BJ (cell line): ENCODE measurements around the gene MRE11. TPM values are rescaled to one million over a fixed set of nuclear protein-coding genes. Genes with fewer than 3 reads are reported as not detected.

ENCODE experiments used
- CTCF ChIA-PET: fragments of 350-600 bp; formaldehyde crosslinking; extraction: SDS; loops from one replicate; lab custom pipeline; 2021; ENCODE audit warnings: antibody characterized with exemption, inconsistent platforms; lab: Yijun Ruan, JAX
- POLR2A ChIA-PET: fragments of 300-600 bp; sonication (Branson Sonifier 250); formaldehyde crosslinking; extraction: SDS; loops from one replicate; lab custom pipeline; 2021; ENCODE audit warnings: antibody characterized with exemption; lab: Charles Lee
- DNase-seq: peaks from one replicate; pipeline ENCODE4 v3.0.0-alpha.2; 2011; ENCODE audit warnings: low read depth
- H3K27me3 ChIP-seq: 2 replicates; pipeline ENCODE4 v1.6.0; 2011; ENCODE audit warnings: low read length; ENCODE audit not compliant: control insufficient read depth, insufficient read depth
- H3K36me3 ChIP-seq: 2 replicates; pipeline ENCODE4 v1.5.1; 2011; ENCODE audit warnings: low read length; ENCODE audit not compliant: control insufficient read depth, insufficient read depth
- H3K4me3 ChIP-seq: 2 replicates; pipeline ENCODE4 v1.5.1; 2011; ENCODE audit warnings: low read depth, mild to moderate bottlenecking, control low read depth, low read length
- CTCF ChIP-seq: IDR thresholded peaks from 2 replicates; pipeline ENCODE4 v1.5.1; 2011; ENCODE audit warnings: low read depth, mild to moderate bottlenecking, control low read depth, inconsistent platforms, low read length, moderate library complexity; ENCODE audit not compliant: insufficient read depth
- polyA plus RNA-seq: library from polyadenylated mRNA; depleted of rRNA; stranded (reverse); fragments of >200 nt; gene quantifications from 2 replicates; pipeline ENCODE4 v1.2.3, GENCODE V29; 2011

MRE11 gene
- polyA plus RNA-seq, 1 experiment, result 2.6 TPM

GRCh38 chr11:94526645-94527438 lies 33.2 kb upstream of the MRE11 start:
- CTCF ChIA-PET, result interaction anchor here (0.5 to 1.8 kb wide), 4 partner anchors 10 to 97 kb away, joined by 3 to 6 read pairs (median 4); no protein-coding TSS in a partner anchor
- POLR2A ChIA-PET, result no interaction called here
- Histone ChIP-seq H3K27me3 (no peaks in the 10 kb centered on the region), H3K4me3 (no peak overlapping the region), H3K36me3 (no peaks in the 10 kb centered on the region)
- TF ChIP-seq CTCF, result no peak
- no peak for DNase-seq

GRCh38 chr11:94525546-94526324 lies 32.1 kb upstream of the MRE11 start:
- H3K4me3 ChIP-seq, result no peak overlapping the region
- no peaks in the 10 kb centered on the region for H3K36me3 ChIP-seq
- POLR2A ChIA-PET, result interaction anchor here (0.7 kb wide), 1 partner anchor 97 kb away, joined by 3 read pairs; no protein-coding TSS in a partner anchor
- no peak for DNase-seq
- H3K27me3 ChIP-seq, result no peaks in the 10 kb centered on the region
- TF ChIP-seq CTCF, result no peak
- CTCF ChIA-PET, result interaction anchor here (0.6 to 1.8 kb wide), 4 partner anchors 9 to 98 kb away, joined by 3 to 6 read pairs (median 4); no protein-coding TSS in a partner anchor

- no peaks in the 10 kb centered on the region for H3K36me3 ChIP-seq
- TF ChIP-seq CTCF, result no peak
- POLR2A ChIA-PET, result no interaction called here
- H3K4me3 ChIP-seq, result no peak overlapping the region
- H3K27me3 ChIP-seq, result no peaks in the 10 kb centered on the region
- DNase-seq, result no peak
- CTCF ChIA-PET, result interaction anchor here (1.0 to 3.0 kb wide), 3 partner anchors 10 to 13 kb away, joined by 3 to 9 read pairs (median 4); partner anchors contain the start of gene C11orf97
These were observed 30.7 kb upstream of the MRE11 start for GRCh38 chr11:94524341-94524740.

GRCh38 chr11:94521684-94522083 lies 28.0 kb upstream of the MRE11 start:
- no peak overlapping the region for H3K4me3 ChIP-seq
- ChIA-PET POLR2A (no interaction called here), CTCF (interaction anchor here (0.6 to 3.0 kb wide), 17 partner anchors 8 to 627 kb away, joined by 3 to 12 read pairs (median 4); partner anchors contain the start of gene C11orf97)
- peak; percentile 60 for TF ChIP-seq CTCF
- no peak for DNase-seq
- no peaks in the 10 kb centered on the region for H3K36me3 ChIP-seq
- no peaks in the 10 kb centered on the region for H3K27me3 ChIP-seq

GRCh38 chr11:94519478-94520084 lies 25.9 kb upstream of the MRE11 start:
- CTCF ChIA-PET, result interaction anchor here (0.5 to 2.4 kb wide), 19 partner anchors 9 to 996 kb away, joined by 3 to 12 read pairs (median 3); partner anchors contain the start of gene FUT4
- H3K36me3 ChIP-seq, result no peaks in the 10 kb centered on the region
- no peak overlapping the region for H3K4me3 ChIP-seq
- H3K27me3 ChIP-seq, result no peaks in the 10 kb centered on the region; the same call in none of the 2 replicates
- no peak for DNase-seq
- peak; percentile 56 for TF ChIP-seq CTCF
- POLR2A ChIA-PET, result no interaction called here
